Astrocyte (in vitro differentiated cells and primary cell): ENCODE measurements around the gene FGF12. TPM values are rescaled to one million over a fixed set of nuclear protein-coding genes. Genes with fewer than 3 reads are reported as not detected.

Source experiments
- DNase-seq: peaks from one replicate; pipeline ENCODE4 v3.0.0-alpha.2; 2010; ENCODE audit warnings: low read depth
- FAIRE-seq: peaks from 2 replicates; lab custom pipeline; 2011; peaks lifted over from hg19 to GRCh38; lab: Jason Lieb, UNC
- H2AFZ ChIP-seq: 2 replicates; pipeline ENCODE4 v1.6.0; 2012; ENCODE audit warnings: low read depth, low read length, inconsistent platforms
- H3K27ac ChIP-seq: 2 replicates; pipeline ENCODE4 v1.5.1; 2011; ENCODE audit warnings: low read depth, low read length, inconsistent platforms
- H3K27me3 ChIP-seq: 2 replicates; pipeline ENCODE4 v1.6.0; 2011; ENCODE audit warnings: low read length, inconsistent platforms; ENCODE audit not compliant: insufficient read depth
- H3K36me3 ChIP-seq: 2 replicates; pipeline ENCODE4 v1.5.1; 2011; ENCODE audit warnings: low read length, inconsistent platforms; ENCODE audit not compliant: insufficient read depth
- H3K4me1 ChIP-seq: 2 replicates; pipeline ENCODE4 v1.5.1; 2011; ENCODE audit warnings: low read length, inconsistent platforms; ENCODE audit not compliant: insufficient read depth
- H3K4me2 ChIP-seq: 2 replicates; pipeline ENCODE4 v1.6.0; 2012; ENCODE audit warnings: low read length, inconsistent platforms
- H3K4me3 ChIP-seq: 2 replicates; pipeline ENCODE4 v1.5.1; 2011; ENCODE audit warnings: low read depth, mild to moderate bottlenecking, low read length, inconsistent platforms; ENCODE audit not compliant: insufficient read depth
- H3K79me2 ChIP-seq: 2 replicates; pipeline ENCODE4 v1.6.0; 2012; ENCODE audit warnings: mild to moderate bottlenecking, low read length, inconsistent platforms; ENCODE audit not compliant: insufficient read depth
- H3K9ac ChIP-seq: 2 replicates; pipeline ENCODE4 v1.6.0; 2012; ENCODE audit warnings: mild to moderate bottlenecking, low read length, inconsistent platforms
- H3K9me3 ChIP-seq: 2 replicates; pipeline ENCODE4 v1.5.1; 2012; ENCODE audit warnings: low read depth, mild to moderate bottlenecking, low read length, inconsistent platforms; ENCODE audit not compliant: insufficient read depth
- H4K20me1 ChIP-seq: 2 replicates; pipeline ENCODE4 v1.6.0; 2012; ENCODE audit warnings: low read length, inconsistent platforms; ENCODE audit not compliant: insufficient read depth
- H3K27ac Mint-ChIP-seq: one replicate; pipeline ENCODE4 v1.8.0; 2021; ENCODE audit warnings: mild to moderate bottlenecking, mixed read lengths; ENCODE audit not compliant: unreplicated experiment
- H3K27me3 Mint-ChIP-seq: one replicate; pipeline ENCODE4 v1.8.0; 2021; ENCODE audit warnings: low read depth, mixed read lengths; ENCODE audit not compliant: unreplicated experiment
- H3K36me3 Mint-ChIP-seq: one replicate; pipeline ENCODE4 v1.8.0; 2021; ENCODE audit warnings: low read depth, mixed read lengths; ENCODE audit not compliant: unreplicated experiment
- H3K4me1 Mint-ChIP-seq: one replicate; pipeline ENCODE4 v1.8.0; 2021; ENCODE audit warnings: low read depth, mixed read lengths; ENCODE audit not compliant: unreplicated experiment
- H3K4me3 Mint-ChIP-seq: one replicate; pipeline ENCODE4 v1.8.0; 2021; ENCODE audit warnings: mild to moderate bottlenecking, moderate library complexity, mixed read lengths; ENCODE audit not compliant: unreplicated experiment
- H3K9me3 Mint-ChIP-seq: one replicate; pipeline ENCODE4 v1.8.0; 2021; ENCODE audit warnings: mild to moderate bottlenecking, mixed read lengths; ENCODE audit not compliant: unreplicated experiment
- CTCF ChIP-seq: IDR thresholded peaks from 2 replicates; pipeline ENCODE4 v1.5.1; 2011; ENCODE audit warnings: low read depth, mild to moderate bottlenecking, inconsistent platforms, low read length, moderate library complexity; ENCODE audit not compliant: insufficient read depth
- EZH2 ChIP-seq: IDR thresholded peaks from 2 replicates; pipeline ENCODE4 v1.6.1; 2012; ENCODE audit warnings: mild to moderate bottlenecking, low read length, inconsistent platforms; ENCODE audit not compliant: insufficient read depth
- total RNA-seq: library from RNA; stranded (reverse); gene quantifications from 2 replicates; pipeline ENCODE4 v1.2.1, GENCODE V29; 2021

The FGF12 gene
- total RNA-seq, 1 donor from 2014 or later = 1.4 TPM

GRCh38 chr3:192108820-192109219 is 618.5 kb downstream of the FGF12 start:
- H3K9me3 ChIP-seq = no peaks in the 10 kb centered on the region
- Mint-ChIP-seq H3K27me3 (no peaks in the 10 kb centered on the region), H3K27ac (no peak overlapping the region), H3K36me3 (no peaks in the 10 kb centered on the region), H3K4me1 (no peaks in the 10 kb centered on the region), H3K4me3 (no peak overlapping the region), H3K9me3 (no peaks in the 10 kb centered on the region)
- H3K27me3 ChIP-seq = no peaks in the 10 kb centered on the region
- H3K79me2 ChIP-seq = no peaks in the 10 kb centered on the region
- DNase-seq = no peak
- H3K27ac ChIP-seq = no peak overlapping the region
- no peak overlapping the region for H3K9ac ChIP-seq
- H3K4me1 ChIP-seq = no peaks in the 10 kb centered on the region
- H3K4me3 ChIP-seq = no peak overlapping the region
- H3K4me2 ChIP-seq = no peak overlapping the region
- no peak for FAIRE-seq
- no peaks in the 10 kb centered on the region for H3K36me3 ChIP-seq
- no peaks in the 10 kb centered on the region for H4K20me1 ChIP-seq
- H2AFZ ChIP-seq = no peak overlapping the region
- TF ChIP-seq CTCF = no peak
- no peak for TF ChIP-seq EZH2

GRCh38 chr3:192106543-192106942 is 620.8 kb downstream of the FGF12 start:
- Histone ChIP-seq H3K4me2 (no peak overlapping the region), H3K27me3 (no peaks in the 10 kb centered on the region), H3K79me2 (no peaks in the 10 kb centered on the region), H3K4me3 (no peak overlapping the region), H3K9me3 (no peaks in the 10 kb centered on the region), H3K27ac (no peak overlapping the region), H4K20me1 (no peaks in the 10 kb centered on the region), H2AFZ (no peak overlapping the region), H3K4me1 (no peaks in the 10 kb centered on the region), H3K9ac (no peak overlapping the region), H3K36me3 (no peaks in the 10 kb centered on the region)
- Mint-ChIP-seq H3K27ac (no peak overlapping the region), H3K4me3 (no peak overlapping the region), H3K9me3 (no peaks in the 10 kb centered on the region), H3K27me3 (no peaks in the 10 kb centered on the region), H3K36me3 (no peaks in the 10 kb centered on the region), H3K4me1 (no peaks in the 10 kb centered on the region)
- DNase-seq (no peak), FAIRE-seq (no peak)
- TF ChIP-seq EZH2 (no peak), CTCF (no peak)

- H3K27me3 ChIP-seq = no peaks in the 10 kb centered on the region
- peak; percentile 13 for FAIRE-seq
- no peak for TF ChIP-seq EZH2
- TF ChIP-seq CTCF = no peak
- Mint-ChIP-seq H3K4me1 (peaks cover 38% of the 10 kb centered on the region), H3K9me3 (no peaks in the 10 kb centered on the region), H3K27me3 (no peaks in the 10 kb centered on the region), H3K4me3 (no peak overlapping the region), H3K36me3 (no peaks in the 10 kb centered on the region), H3K27ac (peak overlapping the region; percentile 93)
- H3K4me1 ChIP-seq = peaks cover 7% of the 10 kb centered on the region
- H4K20me1 ChIP-seq = no peaks in the 10 kb centered on the region
- no peaks in the 10 kb centered on the region for H3K9me3 ChIP-seq
- H3K36me3 ChIP-seq = no peaks in the 10 kb centered on the region
- no peak overlapping the region for H3K4me3 ChIP-seq
- H3K27ac ChIP-seq = peak overlapping the region; percentile 43
- no peak overlapping the region for H3K9ac ChIP-seq
- no peaks in the 10 kb centered on the region for H3K79me2 ChIP-seq
- H3K4me2 ChIP-seq = peak overlapping the region; percentile 39
- DNase-seq = no peak
- no peak overlapping the region for H2AFZ ChIP-seq
These were observed 634.8 kb downstream of the FGF12 start for GRCh38 chr3:192092388-192093005.
